ENCODE measurements around the gene NET1.

DNA sequence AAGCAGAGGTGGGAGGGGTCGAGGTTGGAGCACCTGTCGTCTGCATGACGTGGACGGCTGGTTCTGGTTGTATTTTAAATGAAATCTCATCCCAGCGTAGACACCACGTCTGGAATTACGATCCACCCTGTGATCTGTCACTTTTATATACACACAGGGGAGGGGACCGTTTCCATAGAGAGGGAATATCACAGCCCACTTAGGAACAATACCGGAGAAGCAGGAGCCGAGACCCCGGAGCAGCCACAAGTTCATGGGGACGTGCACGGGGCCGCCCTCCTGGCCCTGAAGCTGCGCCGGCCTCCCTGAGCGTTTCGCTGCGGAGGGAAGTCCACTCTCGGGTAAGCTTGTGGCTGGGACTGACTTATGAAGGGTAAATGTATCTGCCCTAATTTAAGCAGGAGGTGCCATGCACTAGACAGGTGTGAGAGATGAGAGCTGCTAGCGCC, 47.4 kb upstream of the NET1 start, which contains the start of gene UCN3:
- TF ChIP-seq CTCF (conservative IDR thresholded peaks at IDR 0.05; ENCODE audit: low read length) = no peak
- no peak for TF ChIP-seq EZH2phosphoT487 (IDR thresholded peaks at IDR 0.05; ENCODE audit: borderline replicate concordance, low read depth, low read length)

All from OCI-LY7 (cell line).